Cardiac muscle cell (in vitro differentiated cells and primary cell): ENCODE measurements around the gene CLIC1. TPM values are rescaled to one million over a fixed set of nuclear protein-coding genes. Genes with fewer than 3 reads are reported as not detected.

Source experiments
- DNase-seq, 2 donors: peaks; one replicate each; pipeline versions ENCODE4 v3.0.0 to v3.0.0-alpha.2; 2010 to 2017; ENCODE audit warnings: low read depth in 1 of 2, low spot score in 1 of 2
- H3K27ac ChIP-seq: fragments of 200-600 bp; sonication (generic); 2 replicates; pipeline ENCODE4 v1.5.1; 2016
- H3K27me3 ChIP-seq: fragments of 200-600 bp; sonication (generic); 2 replicates; pipeline ENCODE4 v1.6.0; 2016; ENCODE audit warnings: control low read depth
- H3K36me3 ChIP-seq: fragments of 200-600 bp; sonication (generic); 2 replicates; pipeline ENCODE4 v1.5.1; 2016; ENCODE audit warnings: control low read depth
- H3K4me1 ChIP-seq: fragments of 200-600 bp; sonication (generic); 2 replicates; pipeline ENCODE4 v1.8.1; 2017; ENCODE audit warnings: low read depth, mild to moderate bottlenecking, mixed run types
- H3K4me3 ChIP-seq: fragments of 200-600 bp; sonication (generic); 2 replicates; pipeline ENCODE4 v1.5.1; 2016; ENCODE audit warnings: mild to moderate bottlenecking
- H3K9me3 ChIP-seq: fragments of 200-600 bp; sonication (generic); 2 replicates; pipeline ENCODE4 v1.5.1; 2017; ENCODE audit warnings: low read depth, mild to moderate bottlenecking, control low read depth
- polyA plus RNA-seq: library from polyadenylated mRNA; unstranded; fragments of >200 nt; fragmentation: Nextera tagmentation; extraction: Ambion mirVana; gene quantifications from 2 replicates; pipeline ENCODE4 v1.2.1, GENCODE V29; 2016
- total RNA-seq: library from RNA; depleted of rRNA; stranded (reverse); fragments of >200 nt; gene quantifications from 2 replicates; pipeline ENCODE4 v1.2.3, GENCODE V29; 2016
- TF ChIP-seq, protein P1 (sequence below): IDR thresholded peaks from 2 replicates; pipeline ENCODE4 v1.5.1; 2012; ENCODE audit warnings: low read depth, mild to moderate bottlenecking, low read length

The CLIC1 gene
- total and polyA plus RNA-seq, 2 experiments from 2014 or later = 226 to 318 TPM

DNA sequence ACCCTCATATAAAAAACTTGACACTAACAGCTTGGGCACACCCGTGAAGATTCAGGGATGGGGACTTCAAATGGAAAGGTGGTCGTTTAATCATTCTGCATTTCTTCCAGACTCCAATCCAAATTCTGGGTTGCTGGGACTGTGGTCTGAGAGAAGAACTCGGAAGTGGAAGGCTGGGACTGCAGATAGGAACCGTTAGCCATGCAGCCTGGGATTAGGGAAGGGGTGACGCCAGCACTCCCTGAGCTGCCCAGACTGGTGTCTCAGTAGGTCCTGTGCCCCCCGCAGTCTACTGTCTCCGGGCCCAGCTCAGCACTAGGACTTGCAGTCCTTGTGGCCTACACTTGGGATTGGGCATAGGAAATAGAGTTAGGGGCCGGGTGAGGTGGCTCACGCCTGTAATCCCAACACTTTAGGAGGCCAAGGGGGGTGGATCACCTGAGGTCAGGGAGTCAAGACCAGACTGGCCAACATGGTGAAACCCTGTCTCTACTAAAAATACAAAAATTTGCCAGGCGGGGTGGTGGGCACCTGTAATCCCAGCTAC is 511 bp upstream of the CLIC1 start:
- no peak for DNase-seq
- Histone ChIP-seq H3K4me1 (peaks cover 31% of the 10 kb centered on the region), H3K27me3 (no peaks in the 10 kb centered on the region), H3K4me3 (peak overlapping the region; percentile 61), H3K36me3 (peaks cover 18% of the 10 kb centered on the region), H3K9me3 (no peaks in the 10 kb centered on the region), H3K27ac (peak overlapping the region; percentile 74)
- TF ChIP-seq, protein P1, sequence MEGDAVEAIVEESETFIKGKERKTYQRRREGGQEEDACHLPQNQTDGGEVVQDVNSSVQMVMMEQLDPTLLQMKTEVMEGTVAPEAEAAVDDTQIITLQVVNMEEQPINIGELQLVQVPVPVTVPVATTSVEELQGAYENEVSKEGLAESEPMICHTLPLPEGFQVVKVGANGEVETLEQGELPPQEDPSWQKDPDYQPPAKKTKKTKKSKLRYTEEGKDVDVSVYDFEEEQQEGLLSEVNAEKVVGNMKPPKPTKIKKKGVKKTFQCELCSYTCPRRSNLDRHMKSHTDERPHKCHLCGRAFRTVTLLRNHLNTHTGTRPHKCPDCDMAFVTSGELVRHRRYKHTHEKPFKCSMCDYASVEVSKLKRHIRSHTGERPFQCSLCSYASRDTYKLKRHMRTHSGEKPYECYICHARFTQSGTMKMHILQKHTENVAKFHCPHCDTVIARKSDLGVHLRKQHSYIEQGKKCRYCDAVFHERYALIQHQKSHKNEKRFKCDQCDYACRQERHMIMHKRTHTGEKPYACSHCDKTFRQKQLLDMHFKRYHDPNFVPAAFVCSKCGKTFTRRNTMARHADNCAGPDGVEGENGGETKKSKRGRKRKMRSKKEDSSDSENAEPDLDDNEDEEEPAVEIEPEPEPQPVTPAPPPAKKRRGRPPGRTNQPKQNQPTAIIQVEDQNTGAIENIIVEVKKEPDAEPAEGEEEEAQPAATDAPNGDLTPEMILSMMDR = no peak

DNA sequence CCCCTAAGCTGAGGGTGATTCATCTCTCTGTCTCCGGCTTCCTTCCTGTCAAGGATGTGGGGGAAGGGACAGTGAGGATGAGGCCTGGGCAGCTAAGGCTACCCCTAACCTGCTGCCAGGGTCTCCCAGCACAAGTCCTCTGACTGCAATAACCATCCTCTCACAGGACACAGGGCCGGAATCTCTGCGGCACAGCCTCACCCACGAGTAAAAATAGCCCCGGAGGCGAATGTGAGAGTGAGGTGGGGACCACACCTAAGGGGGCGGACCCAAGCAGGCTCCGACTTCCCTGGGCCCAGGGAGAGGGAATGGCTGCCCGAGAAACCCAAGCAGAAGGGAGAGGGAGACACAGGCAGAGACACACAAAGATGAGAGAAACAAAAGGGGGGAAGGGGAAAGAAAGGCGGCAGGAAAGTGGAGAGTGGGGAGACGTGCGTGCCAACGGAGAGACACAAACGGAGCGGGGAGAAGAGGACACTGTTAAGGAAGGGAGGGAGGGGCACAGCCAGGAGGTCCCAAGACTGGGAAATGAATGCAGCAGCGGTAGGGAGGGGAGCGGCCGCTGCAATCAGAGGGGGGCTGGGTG is 1.4 kb downstream of the CLIC1 start:
- TF ChIP-seq, protein P1 = no peak
- H3K9me3 ChIP-seq = no peaks in the 10 kb centered on the region
- H3K4me1 ChIP-seq = peaks cover 27% of the 10 kb centered on the region
- peaks cover 24% of the 10 kb centered on the region for H3K36me3 ChIP-seq
- H3K4me3 ChIP-seq = peak overlapping the region; percentile 61
- peak overlapping the region; percentile 56 for H3K27ac ChIP-seq
- no peaks in the 10 kb centered on the region for H3K27me3 ChIP-seq
- peak; percentile 64 to 68 for DNase-seq

DNA sequence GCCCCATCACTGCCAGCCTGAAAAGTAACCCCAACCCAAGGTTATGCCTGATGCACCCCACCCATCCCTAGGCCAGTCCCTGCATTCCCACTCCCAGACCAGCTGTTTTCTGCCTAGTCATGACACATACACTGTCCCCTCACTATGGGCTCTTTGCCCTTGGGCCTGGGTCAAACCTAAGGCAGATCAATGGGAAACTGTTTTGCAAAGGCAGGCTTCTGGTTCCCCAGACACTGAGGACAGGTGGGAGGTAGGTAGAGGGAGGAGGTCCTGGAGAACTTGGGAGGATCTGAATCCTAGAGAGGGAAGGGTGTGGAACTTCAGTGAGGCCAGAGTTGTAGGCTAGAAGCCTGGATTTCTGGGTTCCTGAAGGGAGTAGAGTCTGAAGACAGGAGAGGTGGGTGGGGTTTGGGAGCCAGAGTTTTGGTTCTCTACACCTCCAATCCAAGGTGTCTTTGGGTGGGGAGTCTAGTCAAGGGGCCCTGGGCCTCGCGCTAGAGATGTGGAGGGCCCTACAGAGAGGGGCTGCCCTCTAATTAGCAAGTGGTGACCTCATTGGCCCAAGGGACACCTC is 2.0 kb downstream of the CLIC1 start:
- Histone ChIP-seq H3K4me1 (peaks cover 27% of the 10 kb centered on the region), H3K4me3 (peak overlapping the region; percentile 61), H3K9me3 (no peaks in the 10 kb centered on the region), H3K27ac (peak overlapping the region; percentile 56), H3K36me3 (peaks cover 24% of the 10 kb centered on the region), H3K27me3 (no peaks in the 10 kb centered on the region)
- DNase-seq = no peak
- TF ChIP-seq, protein P1 = no peak

DNA sequence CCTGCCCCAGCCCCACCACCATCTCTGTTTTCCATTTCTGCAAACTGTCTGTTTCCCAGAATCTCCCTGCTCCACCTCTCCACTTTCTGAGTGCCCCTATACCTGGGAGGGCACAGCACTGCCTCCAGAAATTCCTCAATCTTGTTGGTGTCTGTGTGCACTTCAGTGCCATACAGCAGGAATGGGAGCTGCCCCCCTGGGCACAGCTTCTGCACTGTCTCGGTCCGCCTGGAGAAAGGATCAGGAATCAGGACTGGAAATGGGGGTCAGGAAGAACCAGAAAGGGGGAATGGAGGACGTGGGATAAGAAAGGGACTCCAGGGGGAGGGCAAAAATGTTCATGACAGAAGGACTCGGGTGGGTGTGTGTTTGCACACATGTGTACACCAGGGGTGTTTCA is 2.6 kb downstream of the CLIC1 start:
- no peak overlapping the region for H3K4me3 ChIP-seq
- no peaks in the 10 kb centered on the region for H3K27me3 ChIP-seq
- H3K4me1 ChIP-seq = peaks cover 27% of the 10 kb centered on the region
- DNase-seq = no peak
- H3K36me3 ChIP-seq = peaks cover 24% of the 10 kb centered on the region
- no peak overlapping the region for H3K27ac ChIP-seq
- TF ChIP-seq, protein P1 = no peak
- no peaks in the 10 kb centered on the region for H3K9me3 ChIP-seq

DNA sequence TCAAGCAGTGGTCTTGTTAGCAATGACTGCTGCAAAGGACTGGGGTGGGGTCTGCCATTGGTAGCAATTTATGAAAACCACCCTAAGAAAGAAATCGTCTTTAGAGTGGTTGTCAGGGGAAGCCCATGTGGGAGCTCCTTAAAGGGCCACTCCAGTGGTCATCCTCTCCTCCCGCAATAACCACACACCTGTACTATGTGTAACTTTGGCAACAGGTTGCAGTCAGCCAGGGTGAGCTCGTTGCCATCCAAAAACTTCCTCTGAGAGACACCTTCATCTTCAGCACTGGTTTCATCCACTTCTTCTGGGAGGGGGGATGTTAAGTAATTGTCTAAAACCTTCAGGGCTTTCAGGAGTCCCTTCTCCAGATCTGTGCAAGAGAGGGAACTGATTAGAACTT is 4.3 kb downstream of the CLIC1 start:
- Histone ChIP-seq H3K27ac (no peak overlapping the region), H3K27me3 (no peaks in the 10 kb centered on the region), H3K9me3 (no peaks in the 10 kb centered on the region), H3K4me1 (peaks cover 12% of the 10 kb centered on the region), H3K36me3 (peaks cover 28% of the 10 kb centered on the region), H3K4me3 (no peak overlapping the region)
- no peak for DNase-seq
- TF ChIP-seq, protein P1 = no peak
